Activated CD4-positive, alpha-beta memory T cell treated with anti-CD3 and anti-CD28 coated beads for 36 hours (primary cell): ENCODE results near the gene F10. TPM values are rescaled to one million over a fixed set of nuclear protein-coding genes. Genes with fewer than 3 reads are reported as not detected.

Experiments
- CTCF ChIA-PET: fragments of 350-600 bp; sonication (Branson Sonifier 250); formaldehyde crosslinking; loops from one replicate; lab custom pipeline; 2021; ENCODE audit warnings: antibody characterized with exemption, inconsistent platforms; lab: Charles Lee
- POLR2A ChIA-PET: fragments of 350-600 bp; sonication (Branson Sonifier 250); formaldehyde crosslinking; loops from one replicate; lab custom pipeline; 2021; ENCODE audit warnings: antibody characterized with exemption; lab: Charles Lee
- DNase-seq: peaks from one replicate; pipeline ENCODE4 v3.0.0-alpha.2; 2020
- H3K27ac Mint-ChIP-seq: one replicate; pipeline ENCODE4 v1.8.0; 2021; ENCODE audit warnings: mixed read lengths
- H3K27me3 Mint-ChIP-seq: one replicate; pipeline ENCODE4 v1.8.0; 2021; ENCODE audit warnings: mixed read lengths
- H3K36me3 Mint-ChIP-seq: one replicate; pipeline ENCODE4 v1.8.0; 2021; ENCODE audit warnings: mixed read lengths
- H3K4me1 Mint-ChIP-seq: one replicate; pipeline ENCODE4 v1.8.0; 2021; ENCODE audit warnings: low read depth, mixed read lengths
- H3K4me3 Mint-ChIP-seq: one replicate; pipeline ENCODE4 v1.8.0; 2021; ENCODE audit warnings: mild to moderate bottlenecking, mixed read lengths
- H3K9me3 Mint-ChIP-seq: one replicate; pipeline ENCODE4 v1.8.0; 2021; ENCODE audit warnings: mixed read lengths
- intact Hi-C: fragments of 100-400 bp; cut with micrococcal nuclease; formaldehyde crosslinking; loops from one replicate; pipeline ENCODE4 v1.15.1; 2023
- total RNA-seq, 2 experiments: library from RNA; stranded (reverse); gene quantifications; one replicate each; pipeline ENCODE4 v1.2.3, GENCODE V29; 2021

F10 gene
- total RNA-seq, 2 experiments from 2014 or later: not detected

DNA sequence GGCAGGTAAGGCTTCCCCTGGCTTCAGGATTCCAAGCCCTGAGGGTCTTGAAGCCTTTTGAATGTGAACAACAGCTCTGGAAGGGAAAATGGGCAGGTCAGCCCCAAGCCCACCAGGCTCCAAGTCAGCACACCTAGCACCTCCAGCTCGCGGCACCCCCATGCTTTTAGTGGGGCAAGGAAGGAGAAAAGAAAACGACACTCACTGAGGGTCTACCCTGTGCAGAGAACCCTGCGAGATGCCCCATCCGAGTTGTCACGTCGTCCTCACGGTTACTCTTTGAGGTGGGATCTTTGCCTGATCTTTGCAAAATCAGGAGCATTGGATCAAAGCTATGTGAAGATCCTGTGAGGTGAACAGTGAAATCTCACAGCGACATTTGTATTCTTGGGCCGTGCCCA lies 5.7 kb upstream of the F10 start:
- ChIA-PET POLR2A (no interaction called here), CTCF (no interaction called here)
- no peaks in the 10 kb centered on the region for H3K27me3 Mint-ChIP-seq
- no peaks in the 10 kb centered on the region for H3K4me1 Mint-ChIP-seq
- H3K4me3 Mint-ChIP-seq: no peak overlapping the region
- H3K9me3 Mint-ChIP-seq: no peaks in the 10 kb centered on the region
- intact Hi-C loops: no loop called here
- H3K27ac Mint-ChIP-seq: no peak overlapping the region
- no peaks in the 10 kb centered on the region for H3K36me3 Mint-ChIP-seq
- no peak for DNase-seq

DNA sequence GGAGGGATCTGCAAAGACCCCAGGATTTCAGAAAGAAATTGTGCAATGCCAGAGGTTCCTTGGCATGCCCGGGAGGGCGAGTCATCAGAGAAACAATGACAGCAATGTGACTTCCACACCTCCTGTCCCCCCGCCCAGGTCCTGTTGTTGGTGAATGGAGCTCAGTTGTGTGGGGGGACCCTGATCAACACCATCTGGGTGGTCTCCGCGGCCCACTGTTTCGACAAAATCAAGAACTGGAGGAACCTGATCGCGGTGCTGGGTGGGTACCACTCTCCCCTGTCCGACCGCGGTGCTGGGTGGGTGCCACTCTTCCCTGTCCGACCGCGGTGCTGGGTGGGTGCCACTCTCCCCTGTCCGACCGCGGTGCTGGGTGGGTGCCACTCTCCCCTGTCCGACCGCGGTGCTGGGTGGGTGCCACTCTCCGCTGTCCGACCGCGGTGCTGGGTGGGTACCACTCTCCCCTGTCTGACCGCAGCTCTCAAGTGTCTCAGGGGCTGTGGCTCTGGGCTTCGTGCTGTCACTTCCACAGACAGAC lies 5.2 kb upstream of the F10 start:
- DNase-seq: no peak
- Mint-ChIP-seq H3K4me1 (no peaks in the 10 kb centered on the region), H3K36me3 (no peaks in the 10 kb centered on the region), H3K27me3 (no peaks in the 10 kb centered on the region), H3K27ac (no peak overlapping the region), H3K9me3 (no peaks in the 10 kb centered on the region), H3K4me3 (no peak overlapping the region)
- ChIA-PET POLR2A (no interaction called here), CTCF (no interaction called here)
- intact Hi-C loops: no loop called here

DNA sequence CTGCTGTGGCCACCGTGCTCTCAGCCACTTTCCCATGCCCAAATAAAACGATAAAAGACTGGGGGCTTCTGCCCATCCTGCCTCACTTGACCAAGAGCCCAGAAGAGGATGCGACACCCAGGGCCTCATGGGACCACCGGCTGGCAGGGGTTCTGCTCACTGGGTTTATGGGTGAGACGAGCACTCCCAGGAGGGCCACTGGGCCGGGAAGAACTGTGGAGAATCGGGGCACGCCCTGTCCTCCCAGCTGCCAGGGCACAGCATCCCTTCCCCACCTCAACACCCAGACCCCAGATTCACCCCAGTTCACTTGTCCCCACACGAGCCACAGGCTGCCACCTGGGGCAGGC lies 4.7 kb upstream of the F10 start:
- Mint-ChIP-seq H3K36me3 (no peaks in the 10 kb centered on the region), H3K4me3 (no peak overlapping the region), H3K27me3 (no peaks in the 10 kb centered on the region), H3K9me3 (no peaks in the 10 kb centered on the region), H3K4me1 (no peaks in the 10 kb centered on the region), H3K27ac (no peak overlapping the region)
- intact Hi-C loops: no loop called here
- no peak for DNase-seq
- CTCF ChIA-PET: no interaction called here
- POLR2A ChIA-PET: no interaction called here

DNA sequence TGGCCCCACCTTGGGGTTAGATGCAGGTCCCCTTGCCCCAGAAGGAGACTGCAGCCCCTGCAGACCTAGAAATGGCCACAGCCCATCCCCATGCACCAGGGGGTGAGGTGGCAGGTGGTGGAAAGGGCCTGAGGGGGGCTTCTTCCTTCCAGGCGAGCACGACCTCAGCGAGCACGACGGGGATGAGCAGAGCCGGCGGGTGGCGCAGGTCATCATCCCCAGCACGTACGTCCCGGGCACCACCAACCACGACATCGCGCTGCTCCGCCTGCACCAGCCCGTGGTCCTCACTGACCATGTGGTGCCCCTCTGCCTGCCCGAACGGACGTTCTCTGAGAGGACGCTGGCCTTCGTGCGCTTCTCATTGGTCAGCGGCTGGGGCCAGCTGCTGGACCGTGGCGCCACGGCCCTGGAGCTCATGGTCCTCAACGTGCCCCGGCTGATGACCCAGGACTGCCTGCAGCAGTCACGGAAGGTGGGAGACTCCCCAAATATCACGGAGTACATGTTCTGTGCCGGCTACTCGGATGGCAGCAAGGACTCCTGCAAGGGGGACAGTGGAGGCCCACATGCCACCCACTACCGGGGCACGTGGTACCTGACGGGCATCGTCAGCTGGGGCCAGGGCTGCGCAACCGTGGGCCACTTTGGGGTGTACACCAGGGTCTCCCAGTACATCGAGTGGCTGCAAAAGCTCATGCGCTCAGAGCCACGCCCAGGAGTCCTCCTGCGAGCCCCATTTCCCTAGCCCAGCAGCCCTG lies 4.2 kb upstream of the F10 start:
- CTCF ChIA-PET: no interaction called here
- H3K36me3 Mint-ChIP-seq: no peaks in the 10 kb centered on the region
- H3K4me3 Mint-ChIP-seq: no peak overlapping the region
- intact Hi-C loops: no loop called here
- H3K27ac Mint-ChIP-seq: no peak overlapping the region
- H3K4me1 Mint-ChIP-seq: no peaks in the 10 kb centered on the region
- no peaks in the 10 kb centered on the region for H3K27me3 Mint-ChIP-seq
- no peak for DNase-seq
- H3K9me3 Mint-ChIP-seq: no peaks in the 10 kb centered on the region
- POLR2A ChIA-PET: no interaction called here

DNA sequence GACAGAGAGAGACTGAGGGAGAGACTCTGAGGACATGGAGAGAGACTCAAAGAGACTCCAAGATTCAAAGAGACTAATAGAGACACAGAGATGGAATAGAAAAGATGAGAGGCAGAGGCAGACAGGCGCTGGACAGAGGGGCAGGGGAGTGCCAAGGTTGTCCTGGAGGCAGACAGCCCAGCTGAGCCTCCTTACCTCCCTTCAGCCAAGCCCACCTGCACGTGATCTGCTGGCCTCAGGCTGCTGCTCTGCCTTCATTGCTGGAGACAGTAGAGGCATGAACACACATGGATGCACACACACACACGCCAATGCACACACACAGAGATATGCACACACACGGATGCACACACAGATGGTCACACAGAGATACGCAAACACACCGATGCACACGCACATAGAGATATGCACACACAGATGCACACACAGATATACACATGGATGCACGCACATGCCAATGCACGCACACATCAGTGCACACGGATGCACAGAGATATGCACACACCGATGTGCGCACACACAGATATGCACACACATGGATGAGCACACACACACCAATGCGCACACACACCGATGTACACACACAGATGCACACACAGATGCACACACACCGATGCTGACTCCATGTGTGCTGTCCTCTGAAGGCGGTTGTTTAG lies 3.3 kb upstream of the F10 start:
- Mint-ChIP-seq H3K9me3 (no peaks in the 10 kb centered on the region), H3K27ac (no peak overlapping the region), H3K4me3 (no peak overlapping the region), H3K27me3 (no peaks in the 10 kb centered on the region), H3K4me1 (no peaks in the 10 kb centered on the region), H3K36me3 (no peaks in the 10 kb centered on the region)
- intact Hi-C loops: no loop called here
- DNase-seq: no peak
- CTCF ChIA-PET: no interaction called here
- POLR2A ChIA-PET: no interaction called here

DNA sequence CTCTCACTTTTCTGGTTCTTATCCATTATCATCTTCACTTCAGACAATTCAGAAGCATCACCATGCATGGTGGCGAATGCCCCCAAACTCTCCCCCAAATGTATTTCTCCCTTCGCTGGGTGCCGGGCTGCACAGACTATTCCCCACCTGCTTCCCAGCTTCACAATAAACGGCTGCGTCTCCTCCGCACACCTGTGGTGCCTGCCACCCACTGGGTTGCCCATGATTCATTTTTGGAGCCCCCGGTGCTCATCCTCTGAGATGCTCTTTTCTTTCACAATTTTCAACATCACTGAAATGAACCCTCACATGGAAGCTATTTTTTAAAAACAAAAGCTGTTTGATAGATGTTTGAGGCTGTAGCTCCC lies 2.8 kb upstream of the F10 start:
- H3K9me3 Mint-ChIP-seq: no peaks in the 10 kb centered on the region

DNA sequence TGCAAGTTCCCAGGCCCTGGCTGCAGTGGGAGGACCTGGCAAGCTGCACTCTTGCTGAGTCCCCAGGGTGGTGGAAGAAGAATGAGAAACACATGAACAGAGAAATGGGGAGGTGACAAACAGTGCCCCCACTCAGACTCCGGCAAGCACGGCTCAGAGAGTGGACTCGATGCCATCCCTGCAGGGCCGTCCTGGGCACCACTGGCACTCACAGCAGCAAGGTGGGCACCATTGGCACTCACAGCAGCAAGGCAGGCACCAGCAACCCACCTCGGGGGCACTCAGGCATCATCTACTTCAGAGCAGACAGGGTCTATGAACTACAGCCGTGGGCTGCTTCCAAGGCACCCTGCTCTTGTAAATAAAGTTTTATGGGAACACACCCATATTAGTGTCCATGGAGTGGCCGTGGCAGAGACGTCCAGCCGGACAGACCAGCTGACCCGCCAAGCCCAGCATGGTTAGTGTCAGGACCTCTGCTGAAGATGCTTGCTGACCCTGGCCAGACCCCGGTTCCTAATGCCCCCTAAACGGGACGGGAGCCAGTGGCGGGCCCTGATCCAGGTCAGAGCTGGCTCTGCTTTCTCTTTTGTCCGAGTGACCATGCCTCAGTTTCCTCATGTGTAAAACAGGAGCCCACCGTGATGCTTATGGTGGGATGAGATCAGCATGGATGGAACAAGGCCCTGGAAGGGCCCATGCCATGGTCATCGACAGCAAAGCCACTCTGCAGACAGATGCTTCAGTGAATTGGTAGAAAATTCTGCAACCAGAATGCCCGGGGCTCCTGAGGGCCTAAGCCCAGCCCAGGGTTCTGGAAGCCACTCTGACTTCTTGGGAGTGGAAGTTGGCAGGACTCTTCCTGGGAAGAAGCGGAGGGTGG lies 2.1 kb upstream of the F10 start:
- intact Hi-C loops: no loop called here
- Mint-ChIP-seq H3K27me3 (no peaks in the 10 kb centered on the region), H3K4me3 (no peak overlapping the region), H3K9me3 (no peaks in the 10 kb centered on the region), H3K36me3 (no peaks in the 10 kb centered on the region), H3K27ac (no peak overlapping the region), H3K4me1 (no peaks in the 10 kb centered on the region)
- no peak for DNase-seq
- CTCF ChIA-PET: no interaction called here
- POLR2A ChIA-PET: no interaction called here

More for the DNA sequence above, 2.8 kb upstream of the F10 start:
- ChIA-PET CTCF (no interaction called here), POLR2A (no interaction called here)
- DNase-seq: no peak
- Mint-ChIP-seq H3K36me3 (no peaks in the 10 kb centered on the region), H3K27ac (no peak overlapping the region), H3K27me3 (no peaks in the 10 kb centered on the region), H3K4me1 (no peaks in the 10 kb centered on the region), H3K4me3 (no peak overlapping the region)
- intact Hi-C loops: no loop called here

DNA sequence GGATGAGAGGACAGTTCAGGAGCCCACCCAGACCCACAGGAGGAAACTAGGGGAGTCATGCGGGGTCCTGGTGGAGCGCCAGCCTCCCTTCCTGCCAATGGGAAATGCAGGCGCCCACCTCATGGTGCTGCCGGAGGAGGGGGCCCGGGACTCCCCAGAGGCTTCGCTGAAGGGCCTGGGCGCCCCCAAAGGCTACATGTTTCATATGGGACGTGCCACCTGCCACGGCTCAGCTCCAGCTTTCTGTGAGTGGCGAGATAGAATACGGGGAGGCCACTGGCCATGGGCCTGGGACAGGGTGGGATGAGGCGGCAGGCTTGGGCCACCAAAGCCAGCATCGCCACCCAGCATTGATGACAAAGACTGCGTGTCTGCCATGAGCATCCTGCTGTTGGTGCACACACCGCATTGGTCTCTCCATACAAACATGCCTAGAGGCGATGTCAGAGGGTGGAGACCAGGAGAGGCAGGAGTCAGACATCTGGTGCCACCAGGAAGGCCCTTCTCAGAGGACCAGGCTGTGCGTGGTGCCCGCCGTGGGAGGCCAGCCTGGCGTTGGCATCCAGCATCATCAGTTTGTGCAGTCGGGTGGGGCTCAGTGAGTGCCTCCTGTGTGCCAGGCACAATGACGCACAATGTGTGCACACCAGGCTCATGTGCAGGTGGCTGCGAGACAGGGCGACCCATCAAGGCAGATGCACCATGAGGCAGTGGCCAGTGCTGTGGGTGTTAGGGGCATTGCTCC lies 1.2 kb upstream of the F10 start:
- ChIA-PET POLR2A (no interaction called here), CTCF (no interaction called here)
- DNase-seq: no peak
- no peak overlapping the region for H3K27ac Mint-ChIP-seq
- H3K4me1 Mint-ChIP-seq: no peaks in the 10 kb centered on the region
- no peaks in the 10 kb centered on the region for H3K9me3 Mint-ChIP-seq
- intact Hi-C loops: no loop called here
- no peaks in the 10 kb centered on the region for H3K36me3 Mint-ChIP-seq
- H3K27me3 Mint-ChIP-seq: no peaks in the 10 kb centered on the region
- H3K4me3 Mint-ChIP-seq: no peak overlapping the region

DNA sequence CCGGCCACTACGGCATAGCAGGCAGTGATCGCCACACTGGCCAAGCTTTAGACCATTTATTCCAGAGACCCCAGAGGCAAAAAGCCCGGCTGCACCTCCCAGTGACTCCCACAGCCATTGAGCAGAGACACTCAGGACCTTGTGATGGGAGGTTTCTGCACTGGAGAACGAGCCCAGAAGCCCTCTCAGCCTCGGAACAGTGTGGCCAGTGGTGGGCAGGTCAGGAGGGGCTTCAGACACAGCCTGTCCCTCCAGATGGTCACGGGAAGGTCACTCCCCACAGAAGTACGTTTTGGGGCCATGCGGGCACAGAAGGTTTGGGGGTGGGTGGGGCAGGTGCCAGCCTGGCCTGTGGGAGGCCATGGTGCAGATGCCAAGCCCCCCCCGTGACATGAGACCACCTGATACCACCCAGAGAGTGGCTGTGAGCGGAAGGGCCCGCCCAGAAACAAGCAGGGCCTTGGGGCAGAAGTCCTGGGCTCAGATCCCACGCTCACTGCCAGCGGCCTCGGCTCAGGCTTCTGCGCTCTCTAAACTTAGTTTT lies 599 bp upstream of the F10 start:
- no peak for DNase-seq
- POLR2A ChIA-PET: no interaction called here

DNA sequence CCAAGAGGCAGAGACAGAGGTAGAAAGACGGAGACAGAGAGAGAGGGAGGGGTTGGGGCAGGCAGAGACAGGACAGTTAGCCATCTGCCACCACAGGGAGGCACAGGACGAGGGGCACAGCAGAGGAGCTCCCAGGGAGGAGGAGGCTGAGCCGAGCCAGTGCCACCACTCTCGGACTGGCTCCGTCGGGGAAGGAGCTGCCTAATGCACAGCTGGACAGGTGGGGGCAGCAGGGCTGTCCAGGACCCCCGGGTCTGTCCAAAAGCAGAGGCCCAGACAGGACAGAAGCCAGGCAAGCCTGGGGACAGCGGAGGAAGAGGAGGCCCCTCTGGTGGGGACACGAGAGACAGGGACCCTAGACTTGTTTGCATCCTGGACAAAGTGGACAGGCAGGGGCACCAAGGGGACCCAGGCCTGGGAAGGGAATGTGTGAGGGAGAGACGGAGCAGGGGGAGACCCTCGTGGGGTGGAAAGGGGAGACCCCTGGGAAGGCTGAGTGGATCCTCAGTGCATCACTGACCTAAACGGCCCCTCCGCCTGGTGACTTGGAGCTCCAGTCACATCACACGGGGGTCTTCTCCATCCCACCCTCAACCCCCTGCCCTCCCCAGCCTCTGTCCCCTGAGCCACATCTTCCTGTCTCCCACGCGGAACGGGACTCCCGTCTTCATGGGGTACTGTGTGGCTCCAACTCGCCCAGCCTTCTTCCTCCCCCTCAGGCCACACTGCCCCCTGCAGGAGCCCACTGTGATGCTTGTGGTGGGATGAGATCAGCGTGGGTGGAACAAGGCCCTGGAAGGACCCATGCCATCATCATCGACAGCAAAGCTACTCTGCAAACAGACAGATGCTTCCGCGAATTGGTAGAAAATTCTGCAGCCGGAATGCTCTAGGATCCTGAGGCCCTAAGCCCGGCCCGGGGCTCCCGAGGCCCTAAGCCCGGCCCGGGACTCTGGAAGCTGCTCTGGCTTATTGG lies 915 bp downstream of the F10 start:
- H3K36me3 Mint-ChIP-seq: no peaks in the 10 kb centered on the region
- DNase-seq: no peak
- H3K4me1 Mint-ChIP-seq: no peaks in the 10 kb centered on the region
- ChIA-PET POLR2A (no interaction called here), CTCF (no interaction called here)
- H3K4me3 Mint-ChIP-seq: no peak overlapping the region
- H3K27me3 Mint-ChIP-seq: peaks cover 3% of the 10 kb centered on the region
- intact Hi-C loops: no loop called here
- H3K27ac Mint-ChIP-seq: no peak overlapping the region
- H3K9me3 Mint-ChIP-seq: no peaks in the 10 kb centered on the region

More for the DNA sequence above, 599 bp upstream of the F10 start:
- intact Hi-C loops: no loop called here
- H3K27me3 Mint-ChIP-seq: no peaks in the 10 kb centered on the region
- no peak overlapping the region for H3K27ac Mint-ChIP-seq
- no peak overlapping the region for H3K4me3 Mint-ChIP-seq
- no peaks in the 10 kb centered on the region for H3K9me3 Mint-ChIP-seq
- H3K36me3 Mint-ChIP-seq: no peaks in the 10 kb centered on the region
- no peaks in the 10 kb centered on the region for H3K4me1 Mint-ChIP-seq
- CTCF ChIA-PET: no interaction called here
